Activated T-helper 2 cell treated with anti-CD3 and anti-CD28 coated beads, Interferon-gamma antibody, Interleukin-2, Interleukin-4, amounts not matched to agents 10 μg/mL and 5 μg/mL and 100 μg/mL, durations not matched to agents 14 hours and 24 hours and 36 hours (primary cell): ENCODE measurements around the gene NRARP. TPM values are rescaled to one million over a fixed set of nuclear protein-coding genes. Genes with fewer than 3 reads are reported as not detected.

Experiments
- DNase-seq: peaks from one replicate; pipeline ENCODE4 v3.0.0; 2021; ENCODE audit warnings: low spot score
- H3K27ac Mint-ChIP-seq: one replicate; pipeline ENCODE4 v1.8.0; 2021; ENCODE audit warnings: mixed read lengths
- H3K27me3 Mint-ChIP-seq: one replicate; pipeline ENCODE4 v1.8.0; 2021; ENCODE audit warnings: low read depth, mixed read lengths
- H3K36me3 Mint-ChIP-seq: one replicate; pipeline ENCODE4 v1.8.0; 2021; ENCODE audit warnings: low read depth, mixed read lengths
- H3K4me1 Mint-ChIP-seq: one replicate; pipeline ENCODE4 v1.8.0; 2021; ENCODE audit warnings: low read depth, mixed read lengths
- H3K4me3 Mint-ChIP-seq: one replicate; pipeline ENCODE4 v1.8.0; 2021; ENCODE audit warnings: low read depth, mild to moderate bottlenecking, moderate library complexity, mixed read lengths
- H3K9me3 Mint-ChIP-seq: one replicate; pipeline ENCODE4 v1.8.0; 2021; ENCODE audit warnings: mixed read lengths
- intact Hi-C: fragments of 100-400 bp; cut with micrococcal nuclease; formaldehyde crosslinking; loops from one replicate; pipeline ENCODE4 v1.15.1; 2023
- total RNA-seq: library from RNA; stranded (reverse); gene quantifications from 2 replicates; pipeline ENCODE4 v1.2.3, GENCODE V29; 2022

NRARP gene
- total RNA-seq, 1 donor from 2014 or later = 9.3 TPM

- H3K27ac Mint-ChIP-seq = no peak overlapping the region
- no peaks in the 10 kb centered on the region for H3K27me3 Mint-ChIP-seq
- peaks cover 13% of the 10 kb centered on the region for H3K4me1 Mint-ChIP-seq
- no peaks in the 10 kb centered on the region for H3K9me3 Mint-ChIP-seq
- intact Hi-C loops = no loop called here
- no peak for DNase-seq
- H3K36me3 Mint-ChIP-seq = peaks cover 25% of the 10 kb centered on the region
- peak overlapping the region; percentile 85 for H3K4me3 Mint-ChIP-seq
These were observed 45.7 kb downstream of the NRARP start for GRCh38 chr9:137256362-137256761.

DNA sequence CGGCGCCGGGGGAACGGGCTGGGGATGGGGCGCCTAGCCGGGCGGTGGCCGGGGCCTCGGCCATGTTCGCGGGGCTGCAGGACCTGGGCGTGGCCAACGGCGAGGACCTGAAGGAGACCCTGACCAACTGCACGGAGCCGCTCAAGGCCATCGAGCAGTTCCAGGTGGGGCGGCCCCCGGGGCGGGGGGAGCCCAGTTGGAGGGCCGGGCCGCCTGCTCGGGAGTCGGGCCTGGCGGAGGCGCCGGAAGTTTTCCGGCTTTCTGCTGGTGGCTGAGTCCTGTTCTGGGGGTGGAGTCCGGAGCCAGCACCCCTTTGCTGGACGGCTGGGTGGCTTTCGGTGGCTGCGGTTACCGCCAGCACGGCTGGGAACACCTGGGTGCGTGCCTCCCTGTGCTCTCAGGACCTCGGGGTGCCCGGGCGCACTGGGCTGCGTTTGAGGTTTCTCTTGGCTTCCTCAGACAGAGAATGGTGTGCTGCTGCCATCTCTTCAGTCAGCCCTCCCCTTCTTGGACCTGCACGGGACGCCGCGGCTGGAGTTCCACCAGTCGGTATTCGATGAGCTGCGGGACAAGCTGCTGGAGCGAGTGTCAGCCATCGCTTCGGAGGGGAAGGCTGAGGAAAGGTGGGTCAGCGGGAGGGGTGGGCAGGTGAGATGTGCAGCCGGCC is 46.5 kb downstream of the NRARP start:
- intact Hi-C loops = loop anchor here (1.0 kb wide), 1 partner anchor 14 kb away; the partner anchor contains the start of gene TUBB4B
- Mint-ChIP-seq H3K4me1 (peaks cover 13% of the 10 kb centered on the region), H3K4me3 (peak overlapping the region; percentile 85), H3K9me3 (no peaks in the 10 kb centered on the region), H3K27me3 (no peaks in the 10 kb centered on the region), H3K36me3 (peaks cover 24% of the 10 kb centered on the region), H3K27ac (peak overlapping the region; percentile 70)
- DNase-seq = no peak

DNA sequence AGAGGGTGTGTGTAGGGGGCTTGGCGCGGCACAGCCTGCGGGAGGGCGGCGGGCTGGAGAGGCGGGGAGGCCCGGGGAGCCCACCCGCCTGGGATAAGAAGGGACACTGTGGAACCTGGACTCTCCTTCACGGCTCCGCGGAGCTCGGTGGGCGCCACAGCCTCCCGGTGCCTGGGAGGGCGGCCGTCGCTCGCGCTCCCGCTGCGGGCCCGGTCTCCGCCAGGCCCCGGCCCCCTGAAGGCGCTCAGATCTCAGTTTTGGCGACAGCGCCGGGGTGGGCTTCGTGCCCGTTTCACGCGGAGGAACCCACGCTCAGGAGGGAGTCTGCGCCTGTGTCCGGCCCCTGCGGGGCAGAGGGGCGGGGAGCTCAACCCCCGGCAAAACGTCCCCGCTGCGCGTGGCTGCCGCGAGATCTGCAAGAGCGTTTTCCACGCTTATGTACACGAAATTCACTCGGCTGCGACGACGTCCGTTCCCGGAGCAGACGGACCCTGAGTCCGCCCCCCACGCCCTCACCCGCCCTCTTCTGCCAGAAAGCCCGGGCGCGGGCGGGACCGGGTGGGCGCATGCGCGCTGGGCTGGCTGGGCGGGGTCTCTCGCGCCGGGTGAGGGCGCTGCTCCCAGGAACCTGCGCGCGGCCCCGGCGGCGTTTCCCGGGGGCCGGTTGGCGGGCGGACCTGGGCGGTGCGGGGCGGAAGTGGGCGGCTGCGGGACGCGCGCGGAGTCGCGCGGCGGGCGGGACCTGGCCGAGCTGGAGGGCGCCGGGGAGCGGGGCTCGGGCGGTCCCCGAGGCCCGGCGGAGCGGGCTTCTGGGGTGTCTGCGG is 47.2 kb downstream of the NRARP start, which contains the start of gene NELFB:
NELFB (plus strand) TSS at position 704 of the 824 bp plus-strand sequence.
- peak; percentile 95 for DNase-seq
- H3K27me3 Mint-ChIP-seq = no peaks in the 10 kb centered on the region
- peaks cover 24% of the 10 kb centered on the region for H3K36me3 Mint-ChIP-seq
- intact Hi-C loops = loop anchor here (1.0 kb wide), 1 partner anchor 14 kb away; the partner anchor contains the start of gene TUBB4B
- H3K4me3 Mint-ChIP-seq = peak within 1 kb of the TSS; percentile 85
- peak within 1 kb of the TSS; percentile 73 for H3K27ac Mint-ChIP-seq
- H3K9me3 Mint-ChIP-seq = no peaks in the 10 kb centered on the region
- peaks cover 13% of the 10 kb centered on the region for H3K4me1 Mint-ChIP-seq

DNA sequence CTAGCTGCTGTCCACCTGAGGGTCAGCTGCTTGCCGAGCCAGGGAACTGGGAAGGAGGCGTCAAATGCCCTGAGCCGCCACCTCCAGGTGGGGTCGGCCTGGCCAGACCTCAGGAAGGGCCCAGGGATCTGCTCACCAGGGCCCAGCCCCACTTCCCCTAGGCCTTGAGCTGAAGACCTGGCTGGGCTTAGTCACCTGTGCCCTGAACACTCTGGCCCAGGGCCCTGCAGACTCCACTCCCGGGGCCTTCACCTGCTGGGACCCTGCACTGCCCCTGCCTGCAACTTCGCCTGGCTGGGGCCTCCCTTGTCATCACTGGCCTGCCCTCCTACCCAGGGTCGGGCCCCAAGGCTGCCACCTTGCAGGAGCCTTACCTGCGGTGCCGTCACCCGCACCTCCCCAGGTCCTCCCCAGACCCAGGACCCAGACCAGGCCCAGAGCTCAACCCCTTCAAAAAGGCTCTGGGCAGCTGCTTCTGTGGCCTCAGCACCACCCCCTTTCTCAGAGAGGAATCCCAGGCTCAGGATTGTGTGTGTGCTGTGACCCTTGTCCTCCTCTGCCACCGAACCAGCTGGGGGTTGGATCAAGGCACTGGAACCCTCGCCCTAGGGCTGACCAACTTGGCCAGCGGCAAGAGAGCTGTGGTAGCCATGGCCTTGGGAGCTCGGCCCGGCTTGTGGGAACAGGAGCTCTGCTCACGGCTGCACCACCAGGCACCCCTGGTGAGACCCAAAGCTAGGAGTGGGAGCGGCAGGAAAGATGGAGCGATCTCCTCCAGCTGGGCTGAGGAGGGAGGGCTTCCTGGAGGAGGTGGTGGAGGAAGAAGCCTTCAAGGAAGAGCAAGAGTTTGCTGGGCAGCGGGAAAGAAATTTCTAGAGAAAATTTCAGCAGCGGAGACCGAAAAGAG is 48.1 kb downstream of the NRARP start:
- intact Hi-C loops = no loop called here
- peaks cover 19% of the 10 kb centered on the region for H3K36me3 Mint-ChIP-seq
- H3K4me1 Mint-ChIP-seq = peaks cover 13% of the 10 kb centered on the region
- H3K27me3 Mint-ChIP-seq = no peaks in the 10 kb centered on the region
- H3K9me3 Mint-ChIP-seq = no peaks in the 10 kb centered on the region
- H3K27ac Mint-ChIP-seq = peak overlapping the region; percentile 73
- H3K4me3 Mint-ChIP-seq = peak overlapping the region; percentile 85
- DNase-seq = no peak

GRCh38 chr9:137252555-137253506 is 49.2 kb downstream of the NRARP start:
- Mint-ChIP-seq H3K4me1 (peaks cover 13% of the 10 kb centered on the region), H3K27me3 (no peaks in the 10 kb centered on the region), H3K36me3 (peaks cover 14% of the 10 kb centered on the region), H3K4me3 (no peak overlapping the region), H3K9me3 (no peaks in the 10 kb centered on the region), H3K27ac (no peak overlapping the region)
- DNase-seq = no peak
- intact Hi-C loops = no loop called here

GRCh38 chr9:137251490-137252268 is 50.4 kb downstream of the NRARP start:
- intact Hi-C loops = no loop called here
- Mint-ChIP-seq H3K4me3 (no peak overlapping the region), H3K9me3 (no peaks in the 10 kb centered on the region), H3K27ac (no peak overlapping the region), H3K4me1 (peaks cover 11% of the 10 kb centered on the region), H3K36me3 (peaks cover 9% of the 10 kb centered on the region), H3K27me3 (no peaks in the 10 kb centered on the region)
- no peak for DNase-seq

GRCh38 chr9:137251194-137251461 is 50.9 kb downstream of the NRARP start, which contains the start of gene STPG3:
TSS of gene STPG3 (plus strand) at chr9:137251286. CDS start at chr9:137251287, 1 bp downstream.
- intact Hi-C loops = no loop called here
- no peaks in the 10 kb centered on the region for H3K9me3 Mint-ChIP-seq
- no peak within 1 kb of the TSS for H3K27ac Mint-ChIP-seq
- H3K4me3 Mint-ChIP-seq = no peak within 1 kb of the TSS
- H3K27me3 Mint-ChIP-seq = no peaks in the 10 kb centered on the region
- DNase-seq = no peak
- H3K36me3 Mint-ChIP-seq = peaks cover 6% of the 10 kb centered on the region
- H3K4me1 Mint-ChIP-seq = peaks cover 7% of the 10 kb centered on the region

GRCh38 chr9:137250329-137251193 is 51.5 kb downstream of the NRARP start:
- intact Hi-C loops = no loop called here
- Mint-ChIP-seq H3K4me3 (no peak overlapping the region), H3K27me3 (no peaks in the 10 kb centered on the region), H3K36me3 (peaks cover 3% of the 10 kb centered on the region), H3K9me3 (no peaks in the 10 kb centered on the region), H3K4me1 (peaks cover 5% of the 10 kb centered on the region), H3K27ac (no peak overlapping the region)
- no peak for DNase-seq
